ENCODE data around the gene MFAP4.
"Not testable (repeated sequence)": the region's sequence is repeated elsewhere in the genome, so short reads cannot be mapped to it uniquely, and the experiment has no call there.

The MFAP4 gene

DNA sequence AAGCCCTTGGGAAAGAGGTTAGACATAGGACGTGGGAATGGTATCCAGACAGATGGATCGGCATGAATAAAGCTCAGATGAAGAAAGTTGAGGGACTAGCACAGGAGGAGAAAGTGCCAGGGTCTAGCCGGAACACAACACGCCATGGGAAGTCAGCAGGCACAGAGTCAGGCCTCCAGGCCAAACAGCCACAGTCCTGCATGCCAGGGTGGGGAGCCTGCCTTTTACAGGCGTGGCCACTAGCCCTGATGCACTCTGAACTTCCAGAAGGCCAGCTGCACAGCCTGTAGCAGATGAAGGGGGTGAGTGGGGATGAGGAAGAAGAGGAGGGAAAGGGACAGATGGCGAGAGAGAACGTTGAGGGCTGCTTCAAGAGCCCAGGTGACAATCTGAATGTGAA lies 29.6 kb downstream of the MFAP4 start:
- Histone ChIP-seq H3K4me3 (ENCODE audit: low read length) (no peak overlapping the region), H3K27ac (ENCODE audit: low read length) (no peak overlapping the region), H3K4me1 (ENCODE audit: insufficient read depth, low read length) (no peaks in the 10 kb centered on the region), H3K27me3 (ENCODE audit: insufficient read depth, low read length) (no peaks in the 10 kb centered on the region), H3K36me3 (ENCODE audit: insufficient read depth, low read depth, low read length) (peaks cover 30% of the 10 kb centered on the region), H3K9ac (ENCODE audit: low read depth, low read length) (no peak overlapping the region), H3K9me3 (ENCODE audit: insufficient read depth, low read depth, low read length) (no peaks in the 10 kb centered on the region)

GRCh38 chr17:19354748-19355147 lies 32.2 kb downstream of the MFAP4 start:
- Histone ChIP-seq H3K27ac (ENCODE audit: low read length) (no peak overlapping the region), H3K4me3 (ENCODE audit: low read length) (no peak overlapping the region), H3K9me3 (ENCODE audit: insufficient read depth, low read depth, low read length) (no peaks in the 10 kb centered on the region), H3K4me1 (ENCODE audit: insufficient read depth, low read length) (no peaks in the 10 kb centered on the region), H3K9ac (ENCODE audit: low read depth, low read length) (no peak overlapping the region), H3K36me3 (ENCODE audit: insufficient read depth, low read depth, low read length) (peaks cover 27% of the 10 kb centered on the region), H3K27me3 (ENCODE audit: insufficient read depth, low read length) (no peaks in the 10 kb centered on the region)

DNA sequence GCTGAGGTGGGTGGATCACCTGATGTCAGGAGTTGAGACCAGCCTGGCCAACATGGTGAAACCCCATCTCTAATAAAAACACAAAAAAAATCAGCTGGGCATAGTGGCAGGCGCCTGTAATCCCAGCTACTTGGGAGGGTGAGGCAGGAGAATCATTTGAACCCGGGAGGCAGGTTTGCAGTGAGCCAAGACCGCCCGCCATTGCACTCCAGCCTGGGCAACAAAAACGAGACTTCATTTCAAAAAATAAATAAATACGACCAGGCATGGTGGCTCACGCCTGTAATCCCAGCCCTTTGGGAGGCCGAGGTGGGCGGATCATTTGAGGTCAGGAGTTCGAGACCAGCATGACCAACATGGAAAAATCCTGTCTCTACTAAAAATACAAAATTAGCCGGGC lies 33.6 kb downstream of the MFAP4 start:
- not testable (repeated sequence) for H3K9ac ChIP-seq (ENCODE audit: low read depth, low read length); H3K9me3 ChIP-seq (ENCODE audit: insufficient read depth, low read depth, low read length); H3K27ac ChIP-seq (ENCODE audit: low read length); H3K27me3 ChIP-seq (ENCODE audit: insufficient read depth, low read length); H3K4me3 ChIP-seq (ENCODE audit: low read length); H3K4me1 ChIP-seq (ENCODE audit: insufficient read depth, low read length)
- peaks cover 21% of the 10 kb centered on the region for H3K36me3 ChIP-seq (ENCODE audit: insufficient read depth, low read depth, low read length)

- H3K4me3 ChIP-seq (ENCODE audit: low read length), result no peak overlapping the region
- H3K36me3 ChIP-seq (ENCODE audit: insufficient read depth, low read depth, low read length), result no peaks in the 10 kb centered on the region; the same call in 1 of the 2 replicates
- no peaks in the 10 kb centered on the region for H3K4me1 ChIP-seq (ENCODE audit: insufficient read depth, low read length)
- no peak overlapping the region for H3K9ac ChIP-seq (ENCODE audit: low read depth, low read length)
- H3K27ac ChIP-seq (ENCODE audit: low read length), result no peak overlapping the region
- H3K27me3 ChIP-seq (ENCODE audit: insufficient read depth, low read length), result no peaks in the 10 kb centered on the region
- no peaks in the 10 kb centered on the region for H3K9me3 ChIP-seq (ENCODE audit: insufficient read depth, low read depth, low read length)
Observed at GRCh38 chr17:19348806-19349205, 38.2 kb downstream of the MFAP4 start.

DNA sequence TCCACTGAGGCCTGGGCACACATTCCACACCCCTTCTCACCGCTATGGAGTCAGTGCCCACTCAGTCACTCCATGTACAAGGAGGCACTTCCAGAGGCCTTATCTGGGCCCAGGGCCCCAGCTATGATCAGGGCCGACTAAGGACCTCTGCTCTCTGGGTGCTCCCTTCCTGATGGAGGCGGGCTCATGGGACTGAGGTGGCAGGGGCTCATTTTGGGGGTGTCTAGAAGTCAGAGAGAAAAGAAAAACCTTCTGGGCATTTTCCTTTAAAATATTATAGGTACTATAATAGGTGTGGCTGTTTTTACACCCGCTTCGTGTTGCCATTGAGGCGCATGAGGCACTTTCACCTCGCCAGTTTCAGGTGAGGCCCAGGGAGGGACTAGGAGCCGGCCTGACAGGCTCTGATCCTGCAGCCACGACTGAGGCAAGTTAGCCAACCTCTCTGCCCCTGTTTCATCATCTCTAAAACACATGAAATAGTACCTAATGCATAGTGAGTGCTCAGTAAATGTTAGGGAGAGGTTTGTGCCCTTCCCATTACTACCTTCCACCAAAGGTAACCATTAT lies 38.8 kb downstream of the MFAP4 start:
- H3K27ac ChIP-seq (ENCODE audit: low read length), result no peak overlapping the region
- no peaks in the 10 kb centered on the region for H3K9me3 ChIP-seq (ENCODE audit: insufficient read depth, low read depth, low read length)
- no peaks in the 10 kb centered on the region for H3K4me1 ChIP-seq (ENCODE audit: insufficient read depth, low read length)
- H3K9ac ChIP-seq (ENCODE audit: low read depth, low read length), result no peak overlapping the region
- H3K4me3 ChIP-seq (ENCODE audit: low read length), result no peak overlapping the region
- no peaks in the 10 kb centered on the region for H3K27me3 ChIP-seq (ENCODE audit: insufficient read depth, low read length)
- no peaks in the 10 kb centered on the region; the same call in 1 of the 2 replicates for H3K36me3 ChIP-seq (ENCODE audit: insufficient read depth, low read depth, low read length)

DNA sequence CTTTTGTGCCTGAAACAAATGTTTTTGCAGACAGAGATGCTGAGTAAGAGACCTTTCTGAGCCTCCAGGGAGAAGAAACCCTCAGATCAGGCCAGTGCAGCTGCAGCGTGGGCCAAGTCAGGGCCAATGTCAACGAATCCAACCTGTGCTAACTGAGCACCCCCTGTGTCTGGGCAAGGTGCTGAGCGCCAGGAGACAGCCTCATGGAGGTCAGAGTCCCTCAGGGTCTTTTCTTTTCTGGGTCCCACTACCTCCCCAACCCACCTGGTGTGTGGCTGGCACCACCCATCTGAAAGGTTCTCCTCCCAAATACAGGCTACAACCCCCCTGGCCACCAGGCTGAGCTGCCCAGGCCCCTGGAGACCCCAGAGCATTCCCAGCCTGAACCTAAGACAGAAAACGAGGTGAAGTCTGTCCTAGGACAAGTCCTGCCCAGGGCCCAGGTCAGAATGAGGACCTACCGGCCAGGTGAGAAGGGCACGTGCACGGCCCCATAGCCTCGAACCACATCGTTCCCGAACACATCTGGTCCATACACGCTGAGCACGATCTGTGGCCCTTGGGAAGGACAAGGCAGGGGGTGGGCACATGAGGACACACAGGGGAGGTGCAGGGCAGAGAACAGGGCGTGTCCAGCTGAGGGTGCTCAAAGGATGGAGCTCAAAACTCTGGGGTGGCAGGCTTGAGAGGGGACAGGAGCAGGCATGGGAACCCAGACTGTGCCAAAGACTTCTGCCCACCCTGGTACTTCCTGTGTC lies 39.5 kb downstream of the MFAP4 start:
- no peaks in the 10 kb centered on the region for H3K27me3 ChIP-seq (ENCODE audit: insufficient read depth, low read length)
- H3K4me3 ChIP-seq (ENCODE audit: low read length), result no peak overlapping the region
- H3K36me3 ChIP-seq (ENCODE audit: insufficient read depth, low read depth, low read length), result no peaks in the 10 kb centered on the region; the same call in 1 of the 2 replicates
- no peaks in the 10 kb centered on the region for H3K4me1 ChIP-seq (ENCODE audit: insufficient read depth, low read length)
- no peak overlapping the region for H3K9ac ChIP-seq (ENCODE audit: low read depth, low read length)
- no peaks in the 10 kb centered on the region for H3K9me3 ChIP-seq (ENCODE audit: insufficient read depth, low read depth, low read length)
- no peak overlapping the region for H3K27ac ChIP-seq (ENCODE audit: low read length)

GRCh38 chr17:19346351-19347255 lies 40.4 kb downstream of the MFAP4 start:
- H3K36me3 ChIP-seq (ENCODE audit: insufficient read depth, low read depth, low read length), result no peaks in the 10 kb centered on the region; the same call in 1 of the 2 replicates
- peaks cover 4% of the 10 kb centered on the region; the same call in 1 of the 2 replicates for H3K4me1 ChIP-seq (ENCODE audit: insufficient read depth, low read length)
- H3K27ac ChIP-seq (ENCODE audit: low read length), result no peak overlapping the region
- no peak overlapping the region for H3K4me3 ChIP-seq (ENCODE audit: low read length)
- H3K9me3 ChIP-seq (ENCODE audit: insufficient read depth, low read depth, low read length), result no peaks in the 10 kb centered on the region
- no peaks in the 10 kb centered on the region for H3K27me3 ChIP-seq (ENCODE audit: insufficient read depth, low read length)
- no peak overlapping the region for H3K9ac ChIP-seq (ENCODE audit: low read depth, low read length)

- no peaks in the 10 kb centered on the region for H3K27me3 ChIP-seq (ENCODE audit: insufficient read depth, low read length)
- no peak overlapping the region for H3K27ac ChIP-seq (ENCODE audit: low read length)
- H3K9me3 ChIP-seq (ENCODE audit: insufficient read depth, low read depth, low read length), result no peaks in the 10 kb centered on the region
- no peak overlapping the region for H3K9ac ChIP-seq (ENCODE audit: low read depth, low read length)
- peaks cover 4% of the 10 kb centered on the region; the same call in 1 of the 2 replicates for H3K4me1 ChIP-seq (ENCODE audit: insufficient read depth, low read length)
- no peaks in the 10 kb centered on the region; the same call in 1 of the 2 replicates for H3K36me3 ChIP-seq (ENCODE audit: insufficient read depth, low read depth, low read length)
- H3K4me3 ChIP-seq (ENCODE audit: low read length), result no peak overlapping the region
Observed at GRCh38 chr17:19345486-19346350, 41.3 kb downstream of the MFAP4 start.

DNA sequence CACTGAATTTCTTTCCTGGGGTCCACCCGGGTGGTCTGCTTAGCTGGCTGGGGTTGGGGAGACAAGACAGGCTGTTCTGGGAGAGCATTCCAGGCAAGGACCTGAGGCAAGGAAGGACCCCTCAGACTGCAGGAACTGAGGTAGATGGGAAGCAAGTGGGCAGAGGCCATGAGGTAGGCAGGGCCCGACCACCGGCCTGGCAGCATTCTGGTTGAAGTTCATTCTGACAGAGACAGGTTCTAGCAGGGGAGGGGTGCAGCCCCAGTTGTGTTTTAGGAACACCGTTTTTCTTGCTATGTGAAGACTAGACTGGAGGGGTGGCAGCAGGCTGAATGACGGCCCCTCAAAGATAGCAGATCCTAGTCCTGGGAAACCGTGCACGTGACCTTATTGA lies 41.9 kb downstream of the MFAP4 start:
- no peak overlapping the region for H3K27ac ChIP-seq (ENCODE audit: low read length)
- peaks cover 4% of the 10 kb centered on the region; the same call in 1 of the 2 replicates for H3K4me1 ChIP-seq (ENCODE audit: insufficient read depth, low read length)
- H3K4me3 ChIP-seq (ENCODE audit: low read length), result no peak overlapping the region
- H3K27me3 ChIP-seq (ENCODE audit: insufficient read depth, low read length), result no peaks in the 10 kb centered on the region
- H3K9ac ChIP-seq (ENCODE audit: low read depth, low read length), result no peak overlapping the region
- H3K9me3 ChIP-seq (ENCODE audit: insufficient read depth, low read depth, low read length), result no peaks in the 10 kb centered on the region
- H3K36me3 ChIP-seq (ENCODE audit: insufficient read depth, low read depth, low read length), result no peaks in the 10 kb centered on the region; the same call in 1 of the 2 replicates

- no peak overlapping the region for H3K9ac ChIP-seq (ENCODE audit: low read depth, low read length)
- H3K9me3 ChIP-seq (ENCODE audit: insufficient read depth, low read depth, low read length), result no peaks in the 10 kb centered on the region
- H3K36me3 ChIP-seq (ENCODE audit: insufficient read depth, low read depth, low read length), result no peaks in the 10 kb centered on the region; the same call in 1 of the 2 replicates
- no peak overlapping the region for H3K27ac ChIP-seq (ENCODE audit: low read length)
- H3K27me3 ChIP-seq (ENCODE audit: insufficient read depth, low read length), result no peaks in the 10 kb centered on the region
- no peak overlapping the region for H3K4me3 ChIP-seq (ENCODE audit: low read length)
- H3K4me1 ChIP-seq (ENCODE audit: insufficient read depth, low read length), result peaks cover 7% of the 10 kb centered on the region
Observed at GRCh38 chr17:19344311-19345066, 42.5 kb downstream of the MFAP4 start.
